ENCODE results near the gene PPARGC1A. TPM values are rescaled to one million over a fixed set of nuclear protein-coding genes. Genes with fewer than 3 reads are reported as not detected.

Gene PPARGC1A
- total and polyA plus RNA-seq, 4 donors, result 7.7 to 34.6 (median 16.3) TPM

- Histone ChIP-seq H3K36me3 (ENCODE audit: control insufficient read depth in 4 of 4, insufficient read depth in 3 of 4, low read depth in 1 of 4, low read length in 3 of 4) (no peaks in the 10 kb centered on the region), H3K27me3 (ENCODE audit: control insufficient read depth in 4 of 4, insufficient read depth in 4 of 4, low read length in 3 of 4) (no peaks in the 10 kb centered on the region), H3K9me3 (ENCODE audit: control insufficient read depth in 4 of 4, low read length in 3 of 4) (no peaks in the 10 kb centered on the region), H3K4me1 (ENCODE audit: control insufficient read depth in 4 of 4, insufficient read depth in 4 of 4, low read length in 3 of 4) (no peaks in the 10 kb centered on the region), H3K9ac (ENCODE audit: low read depth in 1 of 2, low read length in 2 of 2) (no peak overlapping the region), H3K4me3 (ENCODE audit: low read depth in 1 of 3, low read length in 3 of 3) (no peak overlapping the region), H3K27ac (ENCODE audit: low read depth in 1 of 2, low read length in 2 of 2) (no peak overlapping the region)
- no peak for TF ChIP-seq MAX (IDR thresholded peaks at IDR 0.05)
- TF ChIP-seq YY1 (IDR thresholded peaks at IDR 0.05), result no peak
- TF ChIP-seq JUND (IDR thresholded peaks at IDR 0.05), result no peak
- no peak for TF ChIP-seq NR2F2 (IDR thresholded peaks at IDR 0.05)
- no peak for TF ChIP-seq CTCF (IDR thresholded peaks at IDR 0.05; ENCODE audit: low read depth, low read length, missing input control)
- TF ChIP-seq HNF4G (IDR thresholded peaks at IDR 0.05), result no peak
- no peak for TF ChIP-seq TAF1 (conservative IDR thresholded peaks at IDR 0.05)
- no peak for DNase-seq (ENCODE audit: low spot score)
- WGBS, result 90% methylated on average over 2 of the region's 2 CpGs
These were observed 25.7 kb upstream of the PPARGC1A start for GRCh38 chr4:23915459-23916132.

GRCh38 chr4:23911675-23912455, 22.0 kb upstream of the PPARGC1A start:
- TF ChIP-seq EGR1 (IDR thresholded peaks at IDR 0.05; ENCODE audit: low read depth in 2 of 2), result no peak
- TF ChIP-seq TAF1 (conservative IDR thresholded peaks at IDR 0.05), result no peak
- TF ChIP-seq RAD21 (IDR thresholded peaks at IDR 0.05), result no peak
- Histone ChIP-seq H3K36me3 (ENCODE audit: control insufficient read depth in 4 of 4, insufficient read depth in 3 of 4, low read depth in 1 of 4, low read length in 3 of 4) (no peaks in the 10 kb centered on the region), H3K9me3 (ENCODE audit: control insufficient read depth in 4 of 4, low read length in 3 of 4) (no peaks in the 10 kb centered on the region), H3K27me3 (ENCODE audit: control insufficient read depth in 4 of 4, insufficient read depth in 4 of 4, low read length in 3 of 4) (no peaks in the 10 kb centered on the region), H3K4me3 (ENCODE audit: low read depth in 1 of 3, low read length in 3 of 3) (no peak overlapping the region), H3K27ac (ENCODE audit: low read depth in 1 of 2, low read length in 2 of 2) (no peak overlapping the region), H3K4me1 (ENCODE audit: control insufficient read depth in 4 of 4, insufficient read depth in 4 of 4, low read length in 3 of 4) (no peaks in the 10 kb centered on the region), H3K9ac (ENCODE audit: low read depth in 1 of 2, low read length in 2 of 2) (no peak overlapping the region)
- 97% methylated on average over 2 of the region's 2 CpGs for WGBS
- DNase-seq (ENCODE audit: low spot score), result no peak

GRCh38 chr4:23909671-23910070, 19.8 kb upstream of the PPARGC1A start:
- TF ChIP-seq JUND (IDR thresholded peaks at IDR 0.05), result no peak
- TF ChIP-seq HNF4A (conservative IDR thresholded peaks at IDR 0.05), result no peak
- no peak for TF ChIP-seq NR2F2 (IDR thresholded peaks at IDR 0.05)
- TF ChIP-seq RXRA (IDR thresholded peaks at IDR 0.05), result no peak
- no peak for TF ChIP-seq FOXA2 (IDR thresholded peaks at IDR 0.05)
- TF ChIP-seq FOXA1 (IDR thresholded peaks at IDR 0.05), result no peak
- no peak for TF ChIP-seq ATF3 (IDR thresholded peaks at IDR 0.05)
- no peak for TF ChIP-seq MAX (IDR thresholded peaks at IDR 0.05)
- TF ChIP-seq RAD21 (IDR thresholded peaks at IDR 0.05), result no peak
- TF ChIP-seq REST (IDR thresholded peaks at IDR 0.05), result no peak
- TF ChIP-seq TAF1 (conservative IDR thresholded peaks at IDR 0.05), result no peak
- TF ChIP-seq GABPA (IDR thresholded peaks at IDR 0.05 in 1 of 2, conservative IDR thresholded peaks at IDR 0.05 in 1 of 2), result no peak
- no peak for TF ChIP-seq YY1 (IDR thresholded peaks at IDR 0.05)
- no peak for TF ChIP-seq EGR1 (IDR thresholded peaks at IDR 0.05; ENCODE audit: low read depth in 2 of 2)
- no peak for TF ChIP-seq SP1 (IDR thresholded peaks at IDR 0.05)
- whole genome bisulfite sequencing, result 53% methylated on average over 1 of the region's 1 CpG
- H3K36me3 ChIP-seq (ENCODE audit: control insufficient read depth in 4 of 4, insufficient read depth in 3 of 4, low read depth in 1 of 4, low read length in 3 of 4), result no peaks in the 10 kb centered on the region
- H3K4me1 ChIP-seq (ENCODE audit: control insufficient read depth in 4 of 4, insufficient read depth in 4 of 4, low read length in 3 of 4), result no peaks in the 10 kb centered on the region
- no peak overlapping the region for H3K4me3 ChIP-seq (ENCODE audit: low read depth in 1 of 3, low read length in 3 of 3)
- H3K9ac ChIP-seq (ENCODE audit: low read depth in 1 of 2, low read length in 2 of 2), result no peak overlapping the region
- no peaks in the 10 kb centered on the region for H3K27me3 ChIP-seq (ENCODE audit: control insufficient read depth in 4 of 4, insufficient read depth in 4 of 4, low read length in 3 of 4)
- H3K27ac ChIP-seq (ENCODE audit: low read depth in 1 of 2, low read length in 2 of 2), result no peak overlapping the region
- DNase-seq (ENCODE audit: low spot score), result no peak
- H3K9me3 ChIP-seq (ENCODE audit: control insufficient read depth in 4 of 4, low read length in 3 of 4), result no peaks in the 10 kb centered on the region

All from liver (tissue), 9 donors.